H9 (cell line): ENCODE results near the gene ADAMTSL2. TPM values are rescaled to one million over a fixed set of nuclear protein-coding genes. Genes with fewer than 3 reads are reported as not detected.

ENCODE experiments used
- DNase-seq: peaks from one replicate; pipeline ENCODE4 v3.0.0-alpha.2; 2017
- H2AFZ ChIP-seq: one replicate; pipeline ENCODE4 v1.6.1; 2013; ENCODE audit warnings: mild to moderate bottlenecking, low read length, control low read depth, moderate library complexity
- H2AK5ac ChIP-seq: 2 replicates; pipeline ENCODE4 v1.6.1; 2013; ENCODE audit warnings: low read length, control low read depth, mixed read lengths; ENCODE audit not compliant: insufficient read length
- H2BK120ac ChIP-seq: one replicate; pipeline ENCODE4 v1.6.1; 2013; ENCODE audit warnings: low read depth, mild to moderate bottlenecking, low read length, control low read depth, inconsistent platforms; ENCODE audit not compliant: poor library complexity, severe bottlenecking
- H2BK12ac ChIP-seq: 2 replicates; pipeline ENCODE4 v1.6.1; 2013; ENCODE audit warnings: low read length, control low read depth, mixed read lengths, low read depth; ENCODE audit not compliant: insufficient read length
- H2BK15ac ChIP-seq: 2 replicates; pipeline ENCODE4 v1.6.1; 2013; ENCODE audit warnings: low read depth, low read length, control low read depth
- H2BK20ac ChIP-seq: one replicate; pipeline ENCODE4 v1.6.1; 2013; ENCODE audit warnings: low read depth, mild to moderate bottlenecking, low read length, control low read depth, inconsistent platforms; ENCODE audit not compliant: poor library complexity, severe bottlenecking
- H2BK5ac ChIP-seq: 2 replicates; pipeline ENCODE4 v1.6.1; 2013; ENCODE audit warnings: low read length, control low read depth, mixed read lengths; ENCODE audit not compliant: insufficient read length
- H3K14ac ChIP-seq: 2 replicates; pipeline ENCODE4 v1.6.1; 2013; ENCODE audit warnings: low read length, control low read depth; ENCODE audit not compliant: insufficient read depth
- H3K18ac ChIP-seq: 2 replicates; pipeline ENCODE4 v1.6.1; 2013; ENCODE audit warnings: low read depth, mild to moderate bottlenecking, mixed read lengths, low read length, control low read depth; ENCODE audit not compliant: insufficient read length
- H3K23ac ChIP-seq: 2 replicates; pipeline ENCODE4 v1.6.1; 2013; ENCODE audit warnings: low read length, control low read depth, mixed read lengths, low read depth; ENCODE audit not compliant: insufficient read length
- H3K23me2 ChIP-seq: 2 replicates; pipeline ENCODE4 v1.6.1; 2013; ENCODE audit warnings: low read depth, mild to moderate bottlenecking, mixed read lengths, low read length, control low read depth; ENCODE audit not compliant: insufficient read length, poor library complexity, severe bottlenecking
- H3K27ac ChIP-seq: 2 replicates; pipeline ENCODE4 v1.5.1; 2013; ENCODE audit warnings: low read length, control low read depth, mixed read lengths, low read depth; ENCODE audit not compliant: insufficient read length
- H3K27me3 ChIP-seq: 2 replicates; pipeline ENCODE4 v1.6.1; 2013; ENCODE audit warnings: low read length, control low read depth, inconsistent platforms; ENCODE audit not compliant: insufficient read depth
- H3K4ac ChIP-seq: 2 replicates; pipeline ENCODE4 v1.6.1; 2013; ENCODE audit warnings: low read depth, mild to moderate bottlenecking, control low read depth, inconsistent platforms, low read length, moderate library complexity
- H3K4me1 ChIP-seq: 2 replicates; pipeline ENCODE4 v1.6.1; 2013; ENCODE audit warnings: low read length, control low read depth, inconsistent platforms; ENCODE audit not compliant: insufficient read depth
- H3K4me2 ChIP-seq: 2 replicates; pipeline ENCODE4 v1.6.1; 2013; ENCODE audit warnings: low read length, control low read depth, mixed read lengths; ENCODE audit not compliant: insufficient read length, insufficient read depth
- H3K56ac ChIP-seq: 2 replicates; pipeline ENCODE4 v1.6.1; 2013; ENCODE audit warnings: low read depth, mild to moderate bottlenecking, mixed read lengths, low read length, control low read depth; ENCODE audit not compliant: insufficient read length
- H3K79me1 ChIP-seq: 2 replicates; pipeline ENCODE4 v1.6.1; 2013; ENCODE audit warnings: low read depth, mild to moderate bottlenecking, moderate library complexity, low read length, control low read depth, inconsistent platforms; ENCODE audit not compliant: insufficient read depth, poor library complexity, severe bottlenecking
- H3K79me2 ChIP-seq: 2 replicates; pipeline ENCODE4 v1.6.1; 2013; ENCODE audit warnings: low read length, control low read depth, inconsistent platforms; ENCODE audit not compliant: insufficient read depth
- H3K9ac ChIP-seq: 2 replicates; pipeline ENCODE4 v1.6.1; 2013; ENCODE audit warnings: low read length, control low read depth, mixed read lengths; ENCODE audit not compliant: insufficient read length; ENCODE audit errors: extremely low read depth
- H3K9me3 ChIP-seq: one replicate; pipeline ENCODE4 v1.6.1; 2013; ENCODE audit warnings: low read depth, low read length, inconsistent platforms; ENCODE audit not compliant: control insufficient read depth
- H3T11ph ChIP-seq: one replicate; pipeline ENCODE4 v1.6.1; 2013; ENCODE audit warnings: mild to moderate bottlenecking, low read length, control low read depth, inconsistent platforms
- H4K20me1 ChIP-seq: one replicate; pipeline ENCODE4 v1.6.1; 2013; ENCODE audit not compliant: control insufficient read depth, insufficient read length, insufficient read depth
- H4K5ac ChIP-seq: 2 replicates; pipeline ENCODE4 v1.6.1; 2013; ENCODE audit warnings: low read depth, mild to moderate bottlenecking, mixed read lengths, low read length, control low read depth; ENCODE audit not compliant: insufficient read length
- H4K8ac ChIP-seq: replicated peaks from 2 replicates; pipeline ENCODE4 v1.6.1; 2013; ENCODE audit warnings: low read length, control low read depth, mixed read lengths, low read depth; ENCODE audit not compliant: insufficient read length
- H4K91ac ChIP-seq: 2 replicates; pipeline ENCODE4 v1.6.1; 2013; ENCODE audit warnings: low read depth, mild to moderate bottlenecking, moderate library complexity, mixed read lengths, low read length, control low read depth; ENCODE audit not compliant: insufficient read length
- H3K27ac Mint-ChIP-seq, 3 experiments: 2 replicates in 2 of 3; 3 replicates in 1 of 3; pipeline ENCODE4 v1.8.0; 2020 to 2021; ENCODE audit warnings: mixed read lengths in 3 of 3, mild to moderate bottlenecking in 1 of 3, moderate library complexity in 1 of 3
- H3K27me3 Mint-ChIP-seq: 2 replicates; pipeline ENCODE4 v1.8.0; 2021; ENCODE audit warnings: low read depth, mild to moderate bottlenecking, moderate library complexity, mixed read lengths
- H3K36me3 Mint-ChIP-seq, 3 experiments: 2 replicates in 2 of 3; 3 replicates in 1 of 3; pipeline ENCODE4 v1.8.0; 2020 to 2021; ENCODE audit warnings: low read depth in 3 of 3, mixed read lengths in 3 of 3; ENCODE audit not compliant: insufficient read depth in 1 of 3
- H3K4me1 Mint-ChIP-seq, 2 experiments: 2 replicates each; pipeline ENCODE4 v1.8.0; 2020; ENCODE audit warnings: mixed read lengths in 2 of 2
- H3K4me3 Mint-ChIP-seq, 2 experiments: 2 replicates in 1 of 2; 3 replicates in 1 of 2; pipeline ENCODE4 v1.8.0; 2020 to 2021; ENCODE audit warnings: mild to moderate bottlenecking in 2 of 2, mixed read lengths in 2 of 2, moderate library complexity in 1 of 2
- H3K9me3 Mint-ChIP-seq, 2 experiments: 2 replicates in 1 of 2; 3 replicates in 1 of 2; pipeline ENCODE4 v1.8.0; 2020; ENCODE audit warnings: mild to moderate bottlenecking in 2 of 2, mixed read lengths in 2 of 2, moderate library complexity in 1 of 2
- CTCF ChIP-seq: fragments of 200-600 bp; sonication (generic); conservative IDR thresholded peaks from 3 replicates; pipeline ENCODE4 v1.8.0; 2021; ENCODE audit warnings: antibody characterized with exemption, mild to moderate bottlenecking
- WGBS: extraction: QIAGEN DNeasy Blood & Tissue Kit; methylation state at CpG from one replicate; pipeline ENCODE4 v1.1.7; 2013; ENCODE audit warnings: missing lambda C conversion rate, low lambda C conversion rate, mixed read lengths; ENCODE audit not compliant: insufficient read length; ENCODE audit errors: extremely low coverage; 5-methylcytosine and 5-hydroxymethylcytosine counted together
- total RNA-seq: library from RNA; stranded (reverse); gene quantifications from 2 replicates; pipeline ENCODE4 v1.2.1, GENCODE V29; 2021

Gene ADAMTSL2
- total RNA-seq, 1 experiment from 2014 or later: 0.61 TPM

GRCh38 chr9:133490201-133490681, 44.3 kb upstream of the ADAMTSL2 start:
- Histone ChIP-seq H2AFZ (no peak overlapping the region), H2BK12ac (no peak overlapping the region), H2BK20ac (no peak overlapping the region), H4K8ac (no peak overlapping the region), H3K79me2 (no peaks in the 10 kb centered on the region), H2AK5ac (no peak overlapping the region), H2BK5ac (no peak overlapping the region), H2BK120ac (no peak overlapping the region), H4K91ac (no peak overlapping the region), H3K4me2 (no peak overlapping the region), H3K14ac (no peak overlapping the region), H3K23me2 (no peaks in the 10 kb centered on the region), H3K79me1 (no peaks in the 10 kb centered on the region), H3K4ac (no peak overlapping the region), H4K20me1 (no peaks in the 10 kb centered on the region), H3K18ac (no peak overlapping the region), H3K27me3 (no peaks in the 10 kb centered on the region), H3K23ac (no peak overlapping the region), H2BK15ac (no peak overlapping the region), H3K9ac (no peak overlapping the region), H3K4me1 (no peaks in the 10 kb centered on the region), H3K9me3 (no peaks in the 10 kb centered on the region), H3K27ac (no peak overlapping the region), H3K56ac (no peak overlapping the region), H4K5ac (no peak overlapping the region), H3T11ph (no peak overlapping the region)
- H3K36me3 Mint-ChIP-seq: no peaks in the 10 kb centered on the region
- TF ChIP-seq CTCF: no peak
- H3K9me3 Mint-ChIP-seq: no peaks in the 10 kb centered on the region
- no peak overlapping the region for H3K4me3 Mint-ChIP-seq
- DNase-seq: no peak
- 0 out of 4 replicates have a peak, but pooled peaks cover 0 to 2% of the 10 kb centered on the region in 2 experiments for H3K4me1 Mint-ChIP-seq
- no CpG with 5 or more reads among the region's 13 CpGs for WGBS
- 0 out of 7 replicates have a peak overlapping the region, but pooled peaks of 1 of the 3 experiments have one; percentile 65 for H3K27ac Mint-ChIP-seq
- no peaks in the 10 kb centered on the region; the same call in 1 of the 2 replicates for H3K27me3 Mint-ChIP-seq
